AG10803 (cell line): ENCODE measurements around the gene OGFOD3.
"Not testable (repeated sequence)": the region's sequence is repeated elsewhere in the genome, so short reads cannot be mapped to it uniquely, and the experiment has no call there.

Experiments
- DNase-seq: peaks from one replicate; pipeline ENCODE4 v3.0.0; 2010; ENCODE audit warnings: low read depth
- H3K4me3 ChIP-seq: 2 replicates; pipeline ENCODE4 v1.5.1; 2011; ENCODE audit warnings: mild to moderate bottlenecking, low read length, control low read depth
- CTCF ChIP-seq: conservative IDR thresholded peaks from 2 replicates; pipeline ENCODE4 v1.5.1; 2011; ENCODE audit warnings: mild to moderate bottlenecking, low read length, control low read depth, inconsistent platforms

OGFOD3 gene

GRCh38 chr17:82386255-82386831 lies 32.0 kb downstream of the OGFOD3 start:
- H3K4me3 ChIP-seq = no peak overlapping the region
- DNase-seq = no peak
- TF ChIP-seq CTCF = no peak

- no peak for DNase-seq
- TF ChIP-seq CTCF = no peak
- H3K4me3 ChIP-seq = no peak overlapping the region
Observed at GRCh38 chr17:82385559-82386254, 32.7 kb downstream of the OGFOD3 start.

GRCh38 chr17:82384730-82385481 lies 33.5 kb downstream of the OGFOD3 start:
- TF ChIP-seq CTCF = no peak
- no peak overlapping the region for H3K4me3 ChIP-seq
- DNase-seq = peak; percentile 50

GRCh38 chr17:82384051-82384729 lies 34.2 kb downstream of the OGFOD3 start:
- no peak for TF ChIP-seq CTCF
- H3K4me3 ChIP-seq = no peak overlapping the region
- no peak for DNase-seq

- DNase-seq = no peak
- no peak for TF ChIP-seq CTCF
Observed at GRCh38 chr17:82383411-82383810, 35.0 kb downstream of the OGFOD3 start.

GRCh38 chr17:82382933-82383255 lies 35.5 kb downstream of the OGFOD3 start:
- TF ChIP-seq CTCF = no peak
- DNase-seq = no peak
- H3K4me3 ChIP-seq = no peak overlapping the region

More at GRCh38 chr17:82383411-82383810, 35.0 kb downstream of the OGFOD3 start:
- H3K4me3 ChIP-seq = no peak overlapping the region

- DNase-seq, H3K4me3 ChIP-seq: not testable (repeated sequence)
Observed at GRCh38 chr17:82382220-82382932, 36.0 kb downstream of the OGFOD3 start.

- not testable (repeated sequence) for DNase-seq, H3K4me3 ChIP-seq
Observed at GRCh38 chr17:82381703-82382009, 36.7 kb downstream of the OGFOD3 start.
